HEK293 (cell line): ENCODE measurements around the gene GADD45G.

ENCODE experiments used
- CTCF ChIA-PET: fragments of 350-600 bp; formaldehyde crosslinking; extraction: SDS; loops from one replicate; lab custom pipeline; 2021; ENCODE audit warnings: antibody characterized with exemption; lab: Yijun Ruan, JAX
- POLR2A ChIA-PET: fragments of 300-600 bp; formaldehyde crosslinking; extraction: SDS; loops from one replicate; lab custom pipeline; 2020; ENCODE audit warnings: antibody characterized with exemption, inconsistent platforms; lab: Yijun Ruan, JAX
- H3K27ac ChIP-seq: fragments of 200-500 bp; sonication (Bioruptor generic); 2 replicates; pipeline ENCODE4 v1.5.1; 2014; ENCODE audit warnings: low read depth, low read length, control low read depth, inconsistent platforms; ENCODE audit errors: extremely low read depth
- H3K36me3 ChIP-seq, 2 experiments: fragments of 200-500 bp in 1 of 2; sonication (Bioruptor generic) in 1 of 2; 1 replicate in 1 of 2; 2 replicates in 1 of 2; pipeline ENCODE4 v1.5.1; 2014 to 2017; ENCODE audit warnings: inconsistent platforms in 2 of 2, low read length in 2 of 2; ENCODE audit not compliant: control insufficient read depth in 2 of 2, insufficient read depth in 1 of 2
- H3K4me1 ChIP-seq: fragments of 200-500 bp; sonication (Bioruptor generic); 2 replicates; pipeline ENCODE4 v1.5.1; 2014; ENCODE audit warnings: mild to moderate bottlenecking, low read length, inconsistent platforms; ENCODE audit not compliant: control insufficient read depth, insufficient read depth
- H3K4me3 ChIP-seq: 2 replicates; pipeline ENCODE4 v1.5.1; 2011; ENCODE audit warnings: low read depth, mild to moderate bottlenecking, control low read depth, low read length, moderate library complexity
- H3K9me3 ChIP-seq: fragments of 200-500 bp; sonication (Bioruptor generic); 2 replicates; pipeline ENCODE4 v1.5.1; 2014; ENCODE audit warnings: low read depth, low read length, inconsistent platforms; ENCODE audit not compliant: control insufficient read depth, insufficient read depth
- IKZF3 ChIP-seq: fragments of 450-650 bp; IDR thresholded peaks from 2 replicates; pipeline ENCODE4 v1.5.0; 2018; ENCODE audit warnings: missing biosample characterization, mild to moderate bottlenecking, missing genetic modification characterization, moderate library complexity
- KLF7 ChIP-seq: fragments of 450-650 bp; formaldehyde crosslinking; IDR thresholded peaks from 2 replicates; pipeline ENCODE4 v1.5.1; 2016; ENCODE audit warnings: missing biosample characterization, missing genetic modification characterization, borderline replicate concordance
- MYNN ChIP-seq: fragments of 450-650 bp; formaldehyde crosslinking; IDR thresholded peaks from 2 replicates; pipeline ENCODE4 v1.5.1; 2016; ENCODE audit warnings: missing biosample characterization, missing genetic modification characterization, borderline replicate concordance
- SALL2 ChIP-seq: fragments of 450-650 bp; formaldehyde crosslinking; IDR thresholded peaks from 2 replicates; pipeline ENCODE4 v1.5.0; 2017; ENCODE audit warnings: missing biosample characterization, mild to moderate bottlenecking, missing genetic modification characterization, borderline replicate concordance
- SCRT2 ChIP-seq: fragments of 450-650 bp; formaldehyde crosslinking; IDR thresholded peaks from 2 replicates; pipeline ENCODE4 v1.5.1; 2016; ENCODE audit warnings: missing biosample characterization, missing genetic modification characterization
- SP2 ChIP-seq: fragments of 450-650 bp; formaldehyde crosslinking; IDR thresholded peaks from 2 replicates; pipeline ENCODE4 v1.5.1; 2016; ENCODE audit warnings: missing biosample characterization, missing genetic modification characterization
- ZBTB20 ChIP-seq: fragments of 450-650 bp; formaldehyde crosslinking; IDR thresholded peaks from 2 replicates; pipeline ENCODE4 v1.5.1; 2016; ENCODE audit warnings: missing biosample characterization, missing genetic modification characterization
- ZFP41 ChIP-seq: fragments of 450-650 bp; formaldehyde crosslinking; IDR thresholded peaks from 2 replicates; pipeline ENCODE4 v1.5.1; 2016; ENCODE audit warnings: missing biosample characterization, missing genetic modification characterization, borderline replicate concordance
- ZIC2 ChIP-seq: fragments of 450-650 bp; formaldehyde crosslinking; IDR thresholded peaks from 2 replicates; pipeline ENCODE4 v1.5.1; 2016; ENCODE audit warnings: missing biosample characterization, missing genetic modification characterization
- ZNF155 ChIP-seq: fragments of 450-650 bp; formaldehyde crosslinking; IDR thresholded peaks from 2 replicates; pipeline ENCODE4 v1.5.1; 2016; ENCODE audit warnings: missing biosample characterization, missing genetic modification characterization
- ZNF280D ChIP-seq: fragments of 450-650 bp; formaldehyde crosslinking; IDR thresholded peaks from 2 replicates; pipeline ENCODE4 v1.5.1; 2016; ENCODE audit warnings: missing biosample characterization, missing genetic modification characterization
- ZNF350 ChIP-seq: fragments of 450-650 bp; formaldehyde crosslinking; IDR thresholded peaks from 2 replicates; pipeline ENCODE4 v1.5.0; 2017; ENCODE audit warnings: missing biosample characterization, mild to moderate bottlenecking, missing genetic modification characterization
- ZNF37A ChIP-seq: fragments of 450-650 bp; IDR thresholded peaks from 2 replicates; pipeline ENCODE4 v1.5.1; 2018; ENCODE audit warnings: missing biosample characterization, missing genetic modification characterization
- ZNF394 ChIP-seq: fragments of 450-650 bp; formaldehyde crosslinking; IDR thresholded peaks from 2 replicates; pipeline ENCODE4 v1.5.1; 2016; ENCODE audit warnings: missing biosample characterization, missing genetic modification characterization, mild to moderate bottlenecking, moderate library complexity, borderline replicate concordance
- ZNF423 ChIP-seq: fragments of 450-650 bp; formaldehyde crosslinking; IDR thresholded peaks from 2 replicates; pipeline ENCODE4 v1.5.1; 2016; ENCODE audit warnings: missing biosample characterization, missing genetic modification characterization
- ZNF449 ChIP-seq: fragments of 450-650 bp; formaldehyde crosslinking; IDR thresholded peaks from 2 replicates; pipeline ENCODE4 v1.5.1; 2017; ENCODE audit warnings: missing biosample characterization, mild to moderate bottlenecking, missing genetic modification characterization, moderate library complexity
- ZNF544 ChIP-seq: fragments of 450-650 bp; formaldehyde crosslinking; IDR thresholded peaks from 2 replicates; pipeline ENCODE4 v1.5.0; 2017; ENCODE audit warnings: missing biosample characterization, missing genetic modification characterization
- ZNF558 ChIP-seq: fragments of 450-650 bp; formaldehyde crosslinking; IDR thresholded peaks from 2 replicates; pipeline ENCODE4 v1.5.1; 2016; ENCODE audit warnings: missing biosample characterization, missing genetic modification characterization
- ZNF596 ChIP-seq: fragments of 450-650 bp; IDR thresholded peaks from 2 replicates; pipeline ENCODE4 v1.5.0; 2018; ENCODE audit warnings: missing biosample characterization, mild to moderate bottlenecking, missing genetic modification characterization, moderate library complexity
- ZNF610 ChIP-seq: fragments of 450-650 bp; formaldehyde crosslinking; IDR thresholded peaks from 2 replicates; pipeline ENCODE4 v1.5.1; 2016; ENCODE audit warnings: missing biosample characterization, missing genetic modification characterization, borderline replicate concordance
- ZNF626 ChIP-seq: fragments of 450-650 bp; sonication (Bioruptor Pico); formaldehyde crosslinking; IDR thresholded peaks from 2 replicates; pipeline ENCODE4 v1.5.1; 2018; ENCODE audit warnings: missing biosample characterization, missing genetic modification characterization, inconsistent platforms
- ZNF747 ChIP-seq: fragments of 450-650 bp; formaldehyde crosslinking; IDR thresholded peaks from 2 replicates; pipeline ENCODE4 v1.5.1; 2016; ENCODE audit warnings: missing biosample characterization, missing genetic modification characterization
- ZNF791 ChIP-seq: fragments of 450-650 bp; formaldehyde crosslinking; IDR thresholded peaks from 2 replicates; pipeline ENCODE4 v1.5.1; 2016; ENCODE audit warnings: missing biosample characterization, missing genetic modification characterization

Gene GADD45G

GRCh38 chr9:89637787-89638186 lies 33.0 kb downstream of the GADD45G start:
- CTCF ChIA-PET = interaction anchor here (1.3 kb wide), 1 partner anchor 35 kb away, joined by 4 read pairs; no protein-coding TSS in a partner anchor
- no peaks in the 10 kb centered on the region for H3K36me3 ChIP-seq
- TF ChIP-seq ZNF449 (tag by site-specific recombination) = no peak
- no peak for TF ChIP-seq MYNN
- no peak for TF ChIP-seq ZNF558
- TF ChIP-seq ZIC2 = peak; percentile 63
- no peaks in the 10 kb centered on the region for H3K4me1 ChIP-seq
- POLR2A ChIA-PET = no interaction called here
- no peak overlapping the region for H3K27ac ChIP-seq
- no peaks in the 10 kb centered on the region for H3K9me3 ChIP-seq
- H3K4me3 ChIP-seq = no peak overlapping the region

GRCh38 chr9:89638359-89638758 lies 33.5 kb downstream of the GADD45G start:
- Histone ChIP-seq H3K9me3 (no peaks in the 10 kb centered on the region), H3K4me1 (no peaks in the 10 kb centered on the region), H3K36me3 (no peaks in the 10 kb centered on the region), H3K4me3 (no peak overlapping the region), H3K27ac (no peak overlapping the region)
- TF ChIP-seq KLF7 (tag by site-specific recombination) = no peak
- TF ChIP-seq ZNF280D (tag by site-specific recombination) = no peak
- TF ChIP-seq ZNF394 (tag by site-specific recombination) = no peak
- no peak for TF ChIP-seq ZNF155
- no peak for TF ChIP-seq ZFP41 (tag by site-specific recombination)
- TF ChIP-seq ZNF423 (tag by site-specific recombination) = no peak
- no peak for TF ChIP-seq ZNF626
- no peak for TF ChIP-seq SCRT2 (tag by site-specific recombination)
- TF ChIP-seq ZNF747 = no peak
- TF ChIP-seq ZNF596 (tag by site-specific recombination) = no peak
- TF ChIP-seq ZNF350 = no peak
- no peak for TF ChIP-seq SALL2 (tag by site-specific recombination)
- no peak for TF ChIP-seq IKZF3 (tag by site-specific recombination)
- TF ChIP-seq ZNF544 = no peak
- no peak for TF ChIP-seq ZBTB20
- no peak for TF ChIP-seq ZNF791 (tag by site-specific recombination)
- no peak for TF ChIP-seq SP2 (tag by site-specific recombination)
- no peak for TF ChIP-seq ZNF610
- TF ChIP-seq ZNF37A (tag by site-specific recombination) = no peak
- ChIA-PET CTCF (interaction anchor here (1.3 kb wide), 1 partner anchor 36 kb away, joined by 4 read pairs; no protein-coding TSS in a partner anchor), POLR2A (no interaction called here)
